HL-60 (cell line): ENCODE results near the gene MED17.

Experiments
- CTCF ChIP-seq: IDR thresholded peaks from one replicate; pipeline ENCODE4 v1.5.1; 2011; ENCODE audit warnings: low read length, control low read depth, inconsistent platforms; ENCODE audit not compliant: insufficient read depth
- POLR2AphosphoS5 ChIP-seq: IDR thresholded peaks from 2 replicates; pipeline ENCODE4 v1.6.1; 2012; ENCODE audit warnings: low read depth

GRCh38 chr11:93775289-93775688, 8.8 kb upstream of the MED17 start:
- no peak for TF ChIP-seq CTCF
- no peak for TF ChIP-seq POLR2AphosphoS5
